Measurements from ENCODE around the gene LIX1L. TPM values are rescaled to one million over a fixed set of nuclear protein-coding genes. Genes with fewer than 3 reads are reported as not detected.

The LIX1L gene
- total RNA-seq, 2 experiments from 2014 or later, result 38.1 to 39.3 TPM

- CTCF ChIA-PET, result interaction anchor here (0.7 to 8.7 kb wide), 22 partner anchors 9 to 149 kb away, joined by 3 to 161 read pairs (median 6); partner anchors contain the start of genes ANKRD34A, LIX1L, NUDT17 and PEX11B
- POLR2A ChIA-PET, result interaction anchor here (0.5 to 3.7 kb wide), 8 partner anchors 15 to 74 kb away, joined by 3 to 28 read pairs (median 6); partner anchors contain the start of gene TXNIP
Measured at GRCh38 chr1:145977486-145978470, 20.0 kb upstream of the LIX1L start.

GRCh38 chr1:145977016-145977415 is 19.2 kb upstream of the LIX1L start:
- ChIA-PET CTCF (interaction anchor here (0.7 to 8.7 kb wide), 18 partner anchors 12 to 149 kb away, joined by 3 to 161 read pairs (median 8); partner anchors contain the start of genes ANKRD34A, LIX1L, PIAS3 and POLR3GL), POLR2A (interaction anchor here (0.5 to 1.0 kb wide), 2 partner anchors 29 to 30 kb away, joined by 3 to 4 read pairs; no protein-coding TSS in a partner anchor)

- ChIA-PET POLR2A (no interaction called here), CTCF (interaction anchor here (8.7 kb wide), 1 partner anchor 35 kb away, joined by 161 read pairs; no protein-coding TSS in a partner anchor)
Measured at GRCh38 chr1:145975216-145975615, 17.4 kb upstream of the LIX1L start.

GRCh38 chr1:145974721-145975120 is 16.9 kb upstream of the LIX1L start:
- CTCF ChIA-PET, result interaction anchor here (8.7 kb wide), 1 partner anchor 35 kb away, joined by 161 read pairs; no protein-coding TSS in a partner anchor
- POLR2A ChIA-PET, result no interaction called here

DNA sequence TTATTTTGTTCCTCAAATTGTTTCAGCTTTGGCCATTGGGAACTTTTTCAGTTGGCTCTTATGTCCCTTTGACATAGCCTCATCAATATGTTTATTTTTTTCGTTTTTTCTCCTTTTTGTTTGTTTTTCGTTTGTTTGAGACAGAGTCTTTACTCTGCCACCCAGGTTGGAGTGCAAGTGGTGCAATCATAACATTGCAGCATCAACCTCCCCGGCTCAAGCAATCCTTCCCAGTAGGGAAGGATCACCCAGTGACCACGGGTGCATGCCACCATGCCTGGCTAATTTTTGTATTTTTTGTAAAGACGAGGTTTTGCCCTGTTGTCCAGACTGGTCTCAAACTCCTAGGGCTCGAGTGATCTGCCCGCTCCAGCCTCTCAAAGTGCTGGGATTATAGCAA is 14.8 kb upstream of the LIX1L start:
- CTCF ChIA-PET, result interaction anchor here (0.7 to 1.5 kb wide), 3 partner anchors 34 to 39 kb away, joined by 3 to 4 read pairs (median 3); no protein-coding TSS in a partner anchor
- POLR2A ChIA-PET, result no interaction called here

GRCh38 chr1:145967288-145967687 is 9.5 kb upstream of the LIX1L start:
- ChIA-PET POLR2A (interaction anchor here (0.5 to 0.7 kb wide), 2 partner anchors 70 to 122 kb away, joined by 3 read pairs; partner anchors contain the start of gene NUDT17), CTCF (interaction anchor here (1.3 to 7.0 kb wide), 2 partner anchors 11 to 65 kb away, joined by 3 to 47 read pairs; no protein-coding TSS in a partner anchor)

DNA sequence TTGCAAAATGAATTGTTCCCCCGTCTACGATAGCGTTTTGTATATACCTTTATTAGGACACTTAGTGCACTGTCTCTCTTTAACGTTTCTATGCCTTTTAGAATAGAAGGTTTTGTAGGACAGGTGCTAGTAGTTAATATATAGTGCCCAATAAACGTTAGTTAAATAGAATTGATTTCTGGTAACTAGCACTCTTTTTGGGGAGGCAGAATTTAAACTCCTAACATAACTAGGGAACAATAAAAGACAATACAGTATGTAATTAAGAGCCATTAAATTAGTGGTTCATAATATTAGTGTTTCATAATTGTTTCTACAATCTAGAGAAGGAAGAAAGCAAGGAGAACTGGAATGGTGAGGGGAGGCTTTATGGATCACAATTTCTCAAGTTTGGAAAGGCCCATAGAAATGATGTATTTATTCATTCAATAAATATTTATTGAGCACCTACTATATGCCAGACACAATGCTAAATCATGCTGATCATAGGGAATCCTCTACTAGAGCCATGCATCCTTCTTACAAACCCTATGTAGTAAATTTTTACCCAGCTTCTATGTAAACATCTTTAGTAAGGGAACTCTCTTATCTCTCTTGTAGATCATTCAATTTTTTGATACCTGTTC is 7.4 kb upstream of the LIX1L start:
- POLR2A ChIA-PET, result interaction anchor here (0.6 to 2.8 kb wide), 9 partner anchors 15 to 87 kb away, joined by 3 to 33 read pairs (median 4); partner anchors contain the start of gene RBM8A
- CTCF ChIA-PET, result interaction anchor here (1.2 to 7.0 kb wide), 5 partner anchors 13 to 47 kb away, joined by 3 to 47 read pairs (median 4); partner anchors contain the start of gene RBM8A

DNA sequence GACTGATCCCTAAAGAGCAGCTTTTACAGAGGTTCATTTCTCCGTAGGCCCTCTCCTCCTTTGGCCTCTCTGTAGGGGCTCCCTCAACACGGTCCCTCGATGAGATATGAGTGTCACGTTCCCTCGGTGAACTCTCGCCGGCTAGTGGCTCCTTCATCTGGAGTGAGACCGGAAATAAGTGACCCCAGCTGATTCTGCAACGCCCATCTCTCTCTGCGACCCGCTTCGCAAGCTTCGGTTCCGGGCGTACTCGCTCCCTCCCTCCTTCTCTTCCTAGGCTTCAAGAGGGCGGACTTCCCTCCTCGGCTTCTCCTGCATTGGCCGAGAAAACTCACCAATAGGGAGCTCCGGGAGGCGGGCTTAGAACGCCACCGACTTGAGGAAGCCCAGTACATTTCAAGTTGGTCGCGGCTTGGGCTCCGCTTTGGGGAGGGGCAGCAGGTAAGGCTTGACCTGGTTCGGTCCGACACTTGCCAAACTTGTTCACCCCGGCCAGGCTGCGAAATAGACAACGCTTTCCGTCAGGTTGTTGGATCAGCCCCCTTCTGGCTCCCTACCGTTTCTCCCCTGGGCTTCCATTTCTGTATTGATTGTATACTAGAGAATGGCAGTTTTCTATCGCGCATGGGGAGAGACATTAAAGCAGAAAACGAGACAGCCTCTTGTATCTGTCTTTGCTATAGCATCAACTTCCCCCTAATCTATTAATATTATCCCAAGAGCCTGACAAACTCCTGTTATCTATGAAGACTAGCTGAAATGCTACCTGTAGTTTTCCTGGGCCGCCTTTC is 6.7 kb upstream of the LIX1L start, which contains the start of the genes ANKRD34A and POLR3GL:
Gene ANKRD34A, minus strand, starts transcription at position 248 of the 791 bp plus-strand sequence. CDS start 2,816 bp downstream, outside the sequence.
Gene POLR3GL, plus strand, starts transcription at position 363 of the 791 bp plus-strand sequence. CDS start 10,176 bp downstream, outside the sequence.
- ChIA-PET CTCF (interaction anchor here (1.1 to 7.0 kb wide), 7 partner anchors 14 to 47 kb away, joined by 3 to 47 read pairs (median 3); partner anchors contain the start of gene RBM8A), POLR2A (interaction anchor here (0.5 to 2.8 kb wide), 15 partner anchors 15 to 539 kb away, joined by 3 to 33 read pairs (median 4); partner anchors contain the start of genes NBPF20, PEX11B, PIAS3 and RBM8A)

DNA sequence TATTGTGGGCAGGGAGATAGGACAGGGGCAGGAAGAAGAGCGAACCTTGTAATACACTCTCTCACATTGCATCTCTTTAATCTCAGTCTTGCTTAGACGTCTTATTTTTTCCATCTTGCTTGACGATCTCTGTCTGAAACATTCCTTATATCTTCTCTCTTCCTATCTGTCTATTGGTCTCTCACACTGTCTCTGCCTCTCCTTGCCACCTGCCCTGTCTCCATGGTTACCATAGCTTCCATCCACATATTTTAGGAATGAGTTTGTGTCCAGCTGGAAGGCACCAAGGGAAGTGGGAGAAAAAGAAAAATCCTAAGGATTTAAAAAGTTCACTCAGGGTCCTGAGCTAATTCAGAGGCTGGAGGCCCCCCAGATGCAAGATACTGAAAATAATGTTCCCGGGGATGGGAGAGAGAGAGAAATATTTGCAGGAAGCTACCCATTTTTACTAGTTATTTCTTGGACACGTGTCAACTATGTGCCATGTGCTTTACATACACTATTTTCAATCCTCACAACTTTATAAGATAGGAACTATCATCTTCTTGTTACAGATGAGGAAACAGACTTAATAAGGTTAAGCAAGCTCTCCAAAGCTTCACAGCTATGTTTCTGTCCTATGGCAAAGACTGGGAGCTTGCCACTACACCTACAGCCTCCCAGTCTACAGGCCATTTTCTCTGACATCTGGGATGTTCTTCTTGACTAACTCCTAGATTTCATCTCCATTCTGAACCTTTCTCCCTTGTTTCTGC is 5.6 kb upstream of the LIX1L start:
- ChIA-PET CTCF (interaction anchor here (0.7 to 7.0 kb wide), 6 partner anchors 14 to 117 kb away, joined by 3 to 47 read pairs (median 4); partner anchors contain the start of genes NUDT17 and RBM8A), POLR2A (interaction anchor here (0.9 to 2.8 kb wide), 10 partner anchors 15 to 104 kb away, joined by 3 to 33 read pairs (median 6); partner anchors contain the start of genes PEX11B, PIAS3 and RBM8A)

GRCh38 chr1:145962157-145963102 is 4.6 kb upstream of the LIX1L start:
- ChIA-PET POLR2A (interaction anchor here (0.7 to 2.8 kb wide), 11 partner anchors 16 to 117 kb away, joined by 3 to 33 read pairs (median 5); partner anchors contain the start of genes NUDT17, PIAS3, RBM8A and TXNIP), CTCF (interaction anchor here (0.6 to 7.0 kb wide), 7 partner anchors 16 to 116 kb away, joined by 3 to 47 read pairs (median 4); partner anchors contain the start of genes NUDT17 and RBM8A)

GRCh38 chr1:145961425-145962156 is 3.8 kb upstream of the LIX1L start:
- POLR2A ChIA-PET, result interaction anchor here (0.8 to 1.9 kb wide), 5 partner anchors 17 to 102 kb away, joined by 4 to 7 read pairs (median 5); partner anchors contain the start of genes PIAS3 and RBM8A
- CTCF ChIA-PET, result interaction anchor here (0.6 to 7.0 kb wide), 4 partner anchors 17 to 52 kb away, joined by 3 to 47 read pairs (median 6); partner anchors contain the start of gene RBM8A

- CTCF ChIA-PET, result interaction anchor here (2.0 to 7.0 kb wide), 3 partner anchors 17 to 37 kb away, joined by 5 to 47 read pairs (median 8); partner anchors contain the start of gene RBM8A
Measured at GRCh38 chr1:145961109-145961424, 3.2 kb upstream of the LIX1L start.

DNA sequence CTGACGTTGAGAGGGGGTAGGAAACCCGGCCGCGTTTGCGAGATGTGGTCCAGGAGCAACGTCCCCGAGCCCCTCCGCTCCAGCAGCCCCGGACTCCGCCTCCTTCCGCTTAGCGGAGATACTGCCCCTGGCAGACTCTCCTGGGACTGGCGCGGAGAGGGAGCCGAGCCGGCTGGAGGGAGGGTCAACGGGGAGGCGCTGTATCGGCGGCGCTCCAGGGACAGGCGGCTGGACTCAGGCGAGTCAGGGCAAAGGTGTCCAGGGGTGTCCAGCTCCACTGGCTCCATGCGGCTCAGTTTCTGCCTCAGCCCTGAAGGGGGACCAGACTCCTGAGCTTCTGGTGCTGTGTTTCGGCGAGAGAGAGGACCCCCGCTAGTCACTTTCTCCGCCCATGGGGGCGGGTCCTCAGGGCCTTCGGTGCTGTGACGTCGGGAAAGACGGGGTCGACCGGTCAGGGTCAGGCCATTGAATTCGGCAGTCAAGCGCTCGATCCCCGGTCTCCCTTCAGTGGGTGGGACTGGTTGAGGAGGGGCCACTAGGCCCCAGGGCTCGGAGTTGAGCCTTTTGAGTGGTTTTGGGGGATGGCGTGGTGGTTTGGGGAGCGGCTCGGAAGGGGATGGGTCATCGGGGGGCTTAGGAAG is 2.8 kb upstream of the LIX1L start:
- POLR2A ChIA-PET, result interaction anchor here (0.6 kb wide), 1 partner anchor 91 kb away, joined by 9 read pairs; no protein-coding TSS in a partner anchor
- CTCF ChIA-PET, result no interaction called here

More at GRCh38 chr1:145961109-145961424, 3.2 kb upstream of the LIX1L start:
- POLR2A ChIA-PET, result interaction anchor here (0.6 to 1.0 kb wide), 2 partner anchors 90 to 102 kb away, joined by 6 to 9 read pairs; partner anchors contain the start of gene PIAS3

GRCh38 chr1:145959957-145960467 is 2.2 kb upstream of the LIX1L start:
- POLR2A ChIA-PET, result no interaction called here
- CTCF ChIA-PET, result no interaction called here
